HepG2 (cell line): ENCODE results near the gene AKIP1. TPM values are rescaled to one million over a fixed set of nuclear protein-coding genes. Genes with fewer than 3 reads are reported as not detected.

ENCODE experiments used
- AKAP8 ChIP-seq: sonication (generic); formaldehyde crosslinking; IDR thresholded peaks from 2 replicates; pipeline ENCODE4 v1.5.1; 2020; ENCODE audit warnings: mild to moderate bottlenecking, missing genetic modification reagents
- E2F2 ChIP-seq: sonication (generic); formaldehyde crosslinking; IDR thresholded peaks from 2 replicates; pipeline ENCODE4 v1.4.0; 2020; ENCODE audit warnings: missing genetic modification reagents, borderline replicate concordance
- HDAC1 ChIP-seq: sonication (generic); formaldehyde crosslinking; IDR thresholded peaks from 2 replicates; pipeline ENCODE4 v1.5.1; 2020; ENCODE audit warnings: mild to moderate bottlenecking, missing genetic modification reagents
- HIC2 ChIP-seq: sonication (generic); formaldehyde crosslinking; IDR thresholded peaks from 2 replicates; pipeline ENCODE4 v1.9.0; 2022; ENCODE audit warnings: low read depth, missing genetic modification reagents
- KDM3A ChIP-seq: IDR thresholded peaks from 2 replicates; pipeline ENCODE4 v1.6.1; 2018; ENCODE audit warnings: low read depth, missing compliant biosample characterization
- KIAA2018 ChIP-seq: sonication (generic); formaldehyde crosslinking; IDR thresholded peaks from 2 replicates; pipeline ENCODE4 v1.5.0; 2020; ENCODE audit warnings: mild to moderate bottlenecking, missing genetic modification reagents, borderline replicate concordance
- NCOA5 ChIP-seq: sonication (generic); formaldehyde crosslinking; IDR thresholded peaks from 2 replicates; pipeline ENCODE4 v1.4.0; 2020; ENCODE audit warnings: missing genetic modification reagents
- SSRP1 ChIP-seq: IDR thresholded peaks from 2 replicates; pipeline ENCODE4 v1.6.1; 2016; ENCODE audit warnings: control low read depth
- XBP1 ChIP-seq: sonication (generic); formaldehyde crosslinking; IDR thresholded peaks from 2 replicates; pipeline ENCODE4 v1.5.0; 2020; ENCODE audit warnings: missing genetic modification reagents
- ZNF75D ChIP-seq: sonication (generic); formaldehyde crosslinking; IDR thresholded peaks from 2 replicates; pipeline ENCODE4 v1.8.1; 2023; ENCODE audit warnings: missing genetic modification reagents, mild to moderate bottlenecking, borderline replicate concordance
- ZNF792 ChIP-seq: IDR thresholded peaks from 2 replicates; pipeline ENCODE4 v1.6.1; 2016
- polyA plus RNA-seq, 8 experiments: library from polyadenylated mRNA; depleted of rRNA in 3 of 8; stranded (reverse) in 7 of 8; unstranded in 1 of 8; fragments of >200 nt; fragmentation: Illumina TruSeq in 4 of 8; extraction: Trizol in 4 of 8; gene quantifications; 2 replicates each; pipeline versions ENCODE4 v1.2.1 to v1.2.3, GENCODE V29; 2011 to 2016; ENCODE audit warnings: low read depth in 4 of 8, missing spikeins in 1 of 8, mixed read lengths in 1 of 8; ENCODE audit not compliant: insufficient read depth in 1 of 8
- total RNA-seq, 5 experiments: library from RNA; depleted of rRNA; stranded (reverse); fragments of >200 nt; fragmentation: Illumina TruSeq; extraction: Trizol; gene quantifications; 2 replicates each; pipeline ENCODE4 v1.2.3, GENCODE V29; 2016; ENCODE audit warnings: low read depth in 1 of 5

AKIP1 gene
- total and polyA plus RNA-seq, 2 of the 13 experiments (the other 11 are each of a cell fraction or from before 2014, with no cell fraction given), result 10.0 to 20.3 TPM

- TF ChIP-seq KIAA2018 (CRISPR knock-in tag) (0 out of 2 replicates have a peak, but pooled peaks have one; percentile 51), E2F2 (CRISPR knock-in tag) (no peak), HIC2 (0 out of 2 replicates have a peak, but pooled peaks have one; percentile 11), HDAC1 (CRISPR knock-in tag) (peak; percentile 58), ZNF792 (no peak), AKAP8 (CRISPR knock-in tag) (no peak), ZNF75D (CRISPR knock-in tag) (no peak), XBP1 (CRISPR knock-in tag) (no peak), NCOA5 (CRISPR knock-in tag) (no peak), KDM3A (CRISPR knock-in tag) (peak; percentile 51; the same call in 1 of the 2 replicates), SSRP1 (CRISPR knock-in tag) (no peak)
These were observed at the start of gene AKIP1 (continued) for GRCh38 chr11:8911029-8911823.
